Skeletal muscle tissue (tissue), 4 donors: ENCODE results near the gene GAS7. TPM values are rescaled to one million over a fixed set of nuclear protein-coding genes. Genes with fewer than 3 reads are reported as not detected.

Experiments
- H3K27ac ChIP-seq: one replicate; pipeline ENCODE4 v1.7.0; 2013; ENCODE audit warnings: mild to moderate bottlenecking, low read depth, low read length, inconsistent platforms
- H3K27me3 ChIP-seq, 3 donors: one replicate each; pipeline ENCODE4 v1.7.0; 2013; ENCODE audit warnings: low read length in 3 of 3; ENCODE audit not compliant: control insufficient read depth in 3 of 3, insufficient read depth in 3 of 3
- H3K36me3 ChIP-seq, 3 donors: one replicate each; pipeline ENCODE4 v1.7.0; 2013; ENCODE audit warnings: low read length in 3 of 3; ENCODE audit not compliant: control insufficient read depth in 3 of 3, insufficient read depth in 3 of 3
- H3K4me1 ChIP-seq, 3 donors: one replicate each; pipeline ENCODE4 v1.7.0; 2013; ENCODE audit warnings: low read length in 3 of 3, mild to moderate bottlenecking in 3 of 3; ENCODE audit not compliant: control insufficient read depth in 3 of 3, insufficient read depth in 3 of 3
- H3K4me3 ChIP-seq, 3 donors: one replicate each; pipeline ENCODE4 v1.7.0; 2013; ENCODE audit warnings: low read length in 3 of 3
- H3K9ac ChIP-seq, 3 donors: one replicate each; pipeline ENCODE4 v1.7.0; 2013; ENCODE audit warnings: low read length in 3 of 3, mild to moderate bottlenecking in 3 of 3, moderate library complexity in 2 of 3, low read depth in 1 of 3
- H3K9me3 ChIP-seq, 3 donors: one replicate each; pipeline ENCODE4 v1.7.0; 2013; ENCODE audit warnings: low read length in 3 of 3; ENCODE audit not compliant: control insufficient read depth in 3 of 3
- total RNA-seq: library from RNA; depleted of rRNA; stranded (reverse); fragments of >200 nt; gene quantifications from one replicate; pipeline ENCODE4 v1.2.3, GENCODE V29; 2014
- donor health status: Osteomylitis.

Gene GAS7
- total RNA-seq, 1 donor from 2014 or later = 58.5 TPM

DNA sequence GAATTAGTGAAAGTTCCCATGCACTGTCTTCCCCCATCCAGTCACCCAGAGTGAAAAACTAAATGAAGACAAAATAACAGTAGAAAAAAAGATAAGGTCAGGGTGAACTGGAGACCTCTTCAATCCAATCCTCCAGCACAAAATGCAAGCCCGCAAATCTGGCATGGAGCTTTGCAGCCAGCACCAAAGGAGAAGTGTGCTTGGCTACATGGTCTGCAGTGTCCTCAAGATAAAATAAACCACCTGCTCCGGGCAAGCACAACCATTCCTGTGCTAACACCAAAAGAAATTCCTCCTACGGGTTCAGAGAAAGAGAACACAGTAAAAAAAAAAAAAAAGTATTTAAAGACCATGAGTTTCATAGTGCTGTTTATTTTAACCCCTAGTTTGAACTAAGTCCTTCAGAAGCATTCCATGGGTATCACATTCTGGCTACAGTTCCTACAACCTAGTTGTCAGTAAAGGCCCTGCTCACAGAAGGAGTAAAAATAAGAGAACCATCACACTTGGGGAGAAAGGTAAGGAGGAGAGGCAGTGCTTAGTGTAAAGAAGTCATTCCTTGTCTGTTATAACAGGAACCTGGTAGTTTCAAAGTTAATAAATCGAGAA, 109.1 kb downstream of the GAS7 start:
- Histone ChIP-seq H3K27me3 (peaks cover 3 to 6% (median 6%) of the 10 kb centered on the region in 3 donors), H3K9me3 (peaks cover 0 to 5% (median 2%) of the 10 kb centered on the region in 3 donors), H3K9ac (no peak overlapping the region), H3K27ac (no peak overlapping the region), H3K4me3 (no peak overlapping the region), H3K36me3 (no peaks in the 10 kb centered on the region), H3K4me1 (peaks cover 2 to 10% (median 5%) of the 10 kb centered on the region in 3 donors)

DNA sequence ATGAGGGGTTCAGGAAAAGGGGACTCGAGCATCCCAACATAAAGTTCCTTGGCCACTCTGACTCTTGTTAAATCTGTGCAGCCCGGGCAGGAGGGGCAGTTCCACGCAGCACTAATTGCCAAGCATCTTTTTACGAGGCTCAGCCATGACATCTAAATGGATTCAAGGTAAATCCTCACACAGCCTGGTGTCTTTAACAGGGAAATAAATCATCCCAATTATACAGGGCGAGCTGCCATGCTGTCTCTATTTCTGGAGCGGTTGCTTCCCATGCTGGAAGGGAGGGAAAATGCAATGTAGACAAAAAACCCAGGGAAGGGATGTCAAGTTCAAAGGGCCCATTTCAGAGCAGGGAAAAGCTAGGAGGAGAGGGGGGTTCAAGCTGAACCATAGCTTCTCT, 110.0 kb downstream of the GAS7 start:
- Histone ChIP-seq H3K9ac (no peak overlapping the region), H3K36me3 (no peaks in the 10 kb centered on the region), H3K27me3 (peaks cover 3 to 6% (median 6%) of the 10 kb centered on the region in 3 donors), H3K27ac (no peak overlapping the region), H3K4me1 (peaks cover 2 to 10% (median 5%) of the 10 kb centered on the region in 3 donors), H3K9me3 (peaks cover 0 to 8% (median 2%) of the 10 kb centered on the region in 3 donors), H3K4me3 (no peak overlapping the region)

DNA sequence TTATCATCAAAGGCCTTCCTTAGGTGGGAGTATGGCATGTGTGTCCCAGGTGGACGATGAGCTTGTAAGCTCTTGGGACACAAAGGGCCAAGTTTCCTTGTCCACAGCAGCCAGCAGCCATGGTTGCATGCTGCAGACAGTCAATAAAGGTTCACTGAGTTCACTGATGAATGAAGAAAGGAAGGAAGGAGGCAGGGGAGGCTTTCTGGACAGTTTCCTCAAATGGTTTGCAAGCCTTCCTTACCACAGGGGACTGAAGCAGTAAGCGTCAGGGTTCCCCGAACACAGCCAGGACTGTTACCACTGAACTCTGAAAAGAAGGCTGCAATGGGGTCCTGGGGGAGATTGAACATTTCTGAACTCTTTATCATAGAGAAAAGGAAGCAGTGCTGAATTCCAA, 111.1 kb downstream of the GAS7 start:
- Histone ChIP-seq H3K9me3 (peaks cover 2 to 5% (median 3%) of the 10 kb centered on the region in 3 donors), H3K27me3 (peaks cover 3 to 6% (median 6%) of the 10 kb centered on the region in 3 donors), H3K36me3 (peaks cover 0 to 2% (median 0%) of the 10 kb centered on the region in 3 donors), H3K4me3 (no peak overlapping the region), H3K4me1 (peaks cover 2 to 10% (median 5%) of the 10 kb centered on the region in 3 donors), H3K27ac (peak overlapping the region; percentile 28), H3K9ac (no peak overlapping the region)

GRCh38 chr17:10083864-10084263, 114.5 kb downstream of the GAS7 start:
- H3K27ac ChIP-seq = no peak overlapping the region
- H3K9me3 ChIP-seq = peaks cover 2 to 5% (median 3%) of the 10 kb centered on the region in 3 donors
- H3K27me3 ChIP-seq = peaks cover 0 to 6% (median 3%) of the 10 kb centered on the region in 3 donors
- no peak overlapping the region for H3K4me3 ChIP-seq
- H3K4me1 ChIP-seq = peaks cover 2 to 10% (median 5%) of the 10 kb centered on the region in 3 donors
- H3K9ac ChIP-seq = no peak overlapping the region
- peaks cover 0 to 2% (median 0%) of the 10 kb centered on the region in 3 donors for H3K36me3 ChIP-seq

GRCh38 chr17:10082795-10083194, 115.6 kb downstream of the GAS7 start:
- H3K27ac ChIP-seq = no peak overlapping the region
- H3K9ac ChIP-seq = no peak overlapping the region
- H3K4me1 ChIP-seq = peaks cover 2 to 6% (median 5%) of the 10 kb centered on the region in 3 donors
- H3K27me3 ChIP-seq = peaks cover 0 to 6% (median 3%) of the 10 kb centered on the region in 3 donors
- peaks cover 0 to 2% (median 0%) of the 10 kb centered on the region in 3 donors for H3K36me3 ChIP-seq
- H3K4me3 ChIP-seq = no peak overlapping the region
- peaks cover 2 to 5% (median 3%) of the 10 kb centered on the region in 3 donors for H3K9me3 ChIP-seq

GRCh38 chr17:10081571-10082169, 116.7 kb downstream of the GAS7 start:
- no peak overlapping the region for H3K4me3 ChIP-seq
- H3K36me3 ChIP-seq = peaks cover 0 to 2% (median 0%) of the 10 kb centered on the region in 3 donors
- H3K9ac ChIP-seq = no peak overlapping the region
- H3K27ac ChIP-seq = no peak overlapping the region
- H3K4me1 ChIP-seq = peaks cover 0 to 4% (median 2%) of the 10 kb centered on the region in 3 donors
- no peaks in the 10 kb centered on the region for H3K27me3 ChIP-seq
- peaks cover 2 to 5% (median 3%) of the 10 kb centered on the region in 3 donors for H3K9me3 ChIP-seq

DNA sequence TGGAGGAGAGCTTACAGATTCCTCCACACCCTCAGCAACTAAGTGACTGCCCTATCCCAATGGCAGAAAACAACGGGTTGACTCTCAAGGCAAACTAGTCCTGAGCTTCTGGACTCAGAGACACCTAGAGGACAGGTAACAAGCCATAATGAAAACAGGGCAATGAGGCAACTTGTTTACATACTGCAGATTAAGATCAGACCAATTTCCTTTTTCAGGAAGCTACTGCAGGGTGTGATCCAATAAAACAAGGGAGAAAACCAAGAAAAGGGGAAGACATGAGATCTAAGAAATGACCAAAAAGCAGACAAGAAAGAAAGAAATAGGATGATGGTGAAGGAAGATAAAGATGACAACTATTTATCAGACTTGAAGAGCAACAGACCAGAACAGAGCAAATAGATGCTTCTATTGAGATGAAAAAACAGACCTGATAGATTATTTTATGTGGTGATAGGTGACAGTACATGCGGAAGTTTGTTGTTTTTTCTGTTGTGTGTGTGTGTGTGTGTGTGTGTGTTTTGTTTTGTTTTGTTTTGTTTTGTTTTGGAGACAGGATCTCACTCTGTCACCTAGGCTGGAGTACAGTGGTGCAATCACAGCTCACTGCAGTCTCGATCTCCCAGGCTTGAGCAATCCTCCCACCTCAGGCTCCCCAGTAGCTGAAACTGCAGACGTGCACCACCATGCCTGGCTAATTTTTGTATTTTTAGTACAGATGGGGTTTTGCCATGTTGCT, 120.7 kb downstream of the GAS7 start:
- peaks cover 0 to 3% (median 0%) of the 10 kb centered on the region in 3 donors for H3K9me3 ChIP-seq
- H3K27ac ChIP-seq = no peak overlapping the region
- no peak overlapping the region for H3K4me3 ChIP-seq
- H3K4me1 ChIP-seq = no peaks in the 10 kb centered on the region
- H3K27me3 ChIP-seq = peaks cover 0 to 3% (median 0%) of the 10 kb centered on the region in 3 donors
- no peak overlapping the region for H3K9ac ChIP-seq
- no peaks in the 10 kb centered on the region for H3K36me3 ChIP-seq

GRCh38 chr17:10075919-10076318, 122.5 kb downstream of the GAS7 start:
- Histone ChIP-seq H3K9ac (no peak overlapping the region), H3K4me3 (no peak overlapping the region), H3K9me3 (no peaks in the 10 kb centered on the region), H3K27ac (no peak overlapping the region), H3K4me1 (no peaks in the 10 kb centered on the region), H3K36me3 (no peaks in the 10 kb centered on the region), H3K27me3 (peaks cover 0 to 3% (median 0%) of the 10 kb centered on the region in 3 donors)

DNA sequence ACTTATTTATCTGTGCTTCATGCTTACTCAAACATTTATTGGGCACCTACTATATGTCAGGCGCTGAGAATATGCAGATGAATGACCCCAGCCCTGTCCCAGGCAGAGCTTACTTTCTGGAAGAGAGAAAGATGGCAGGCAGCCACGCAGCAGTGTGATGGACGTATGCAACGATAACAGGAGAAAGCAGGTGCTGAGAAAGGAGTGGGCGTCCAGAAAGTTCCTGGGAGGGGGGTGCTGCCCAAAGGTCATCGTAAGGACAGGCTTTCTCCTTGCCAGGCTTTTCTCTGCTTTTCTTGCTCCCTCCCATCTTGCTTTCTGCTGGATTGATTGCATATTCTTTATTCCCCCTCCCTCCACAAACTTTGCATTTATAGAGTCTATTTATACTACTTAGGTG, 124.5 kb downstream of the GAS7 start:
- peaks cover 0 to 5% (median 3%) of the 10 kb centered on the region in 3 donors for H3K4me1 ChIP-seq
- H3K27me3 ChIP-seq = peaks cover 0 to 3% (median 0%) of the 10 kb centered on the region in 3 donors
- no peak overlapping the region for H3K4me3 ChIP-seq
- no peak overlapping the region for H3K9ac ChIP-seq
- H3K36me3 ChIP-seq = no peaks in the 10 kb centered on the region
- H3K27ac ChIP-seq = no peak overlapping the region
- no peaks in the 10 kb centered on the region for H3K9me3 ChIP-seq
